NCI-H2081 treated with DMSO at 0.1 percent for 48 hours (cell line): ENCODE results near the gene KCNJ6.
A peak's percentile ranks its signal among the peaks of the same experiment; 100 is the strongest.

ENCODE experiments used
- DNase-seq: peaks from one replicate; lab custom pipeline; 2025; lab: John Stamatoyannopoulos, UW

KCNJ6 gene

GRCh38 chr21:37565530-37566223 is 350.6 kb downstream of the KCNJ6 start:
- DNase-seq: no peak

GRCh38 chr21:37564924-37565529 is 351.2 kb downstream of the KCNJ6 start:
- DNase-seq: peak; percentile 0

GRCh38 chr21:37564341-37564923 is 351.8 kb downstream of the KCNJ6 start:
- DNase-seq: peak; percentile 40

DNA sequence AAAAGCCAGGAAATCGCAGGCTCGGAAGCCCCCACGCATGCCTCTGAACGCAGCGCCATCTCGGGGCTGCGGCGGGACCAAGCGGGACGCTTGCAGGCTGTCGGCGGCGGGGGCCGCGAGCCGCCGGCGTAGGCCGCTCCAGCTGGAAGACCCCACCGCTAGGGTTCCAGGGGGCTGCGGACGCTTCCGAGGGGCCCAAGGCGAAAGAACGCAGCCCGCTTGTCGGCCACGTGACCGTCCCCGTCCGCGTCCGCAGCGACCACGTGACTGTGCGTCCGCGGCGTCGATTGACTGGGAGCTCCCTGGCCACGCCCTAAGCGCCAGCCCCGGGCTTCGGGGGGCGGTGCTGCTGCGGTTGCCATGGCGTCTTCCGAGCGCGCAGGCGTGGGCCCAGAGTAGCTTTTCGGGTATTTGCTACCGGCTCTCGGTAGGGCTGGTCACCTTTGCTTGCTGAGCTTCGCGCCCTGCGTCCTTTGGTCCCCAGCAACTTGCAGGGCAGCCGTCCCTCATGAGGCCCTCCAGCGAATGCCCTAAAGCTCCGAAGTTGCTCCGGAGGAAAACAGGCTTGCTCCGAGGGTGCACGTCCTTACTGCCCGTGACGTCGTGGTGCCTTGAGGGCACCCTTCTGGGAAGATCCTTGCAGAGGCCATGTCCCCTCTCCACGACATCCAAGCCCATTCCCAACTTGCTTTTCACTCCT is 352.5 kb downstream of the KCNJ6 start:
- DNase-seq: peak; percentile 62

DNA sequence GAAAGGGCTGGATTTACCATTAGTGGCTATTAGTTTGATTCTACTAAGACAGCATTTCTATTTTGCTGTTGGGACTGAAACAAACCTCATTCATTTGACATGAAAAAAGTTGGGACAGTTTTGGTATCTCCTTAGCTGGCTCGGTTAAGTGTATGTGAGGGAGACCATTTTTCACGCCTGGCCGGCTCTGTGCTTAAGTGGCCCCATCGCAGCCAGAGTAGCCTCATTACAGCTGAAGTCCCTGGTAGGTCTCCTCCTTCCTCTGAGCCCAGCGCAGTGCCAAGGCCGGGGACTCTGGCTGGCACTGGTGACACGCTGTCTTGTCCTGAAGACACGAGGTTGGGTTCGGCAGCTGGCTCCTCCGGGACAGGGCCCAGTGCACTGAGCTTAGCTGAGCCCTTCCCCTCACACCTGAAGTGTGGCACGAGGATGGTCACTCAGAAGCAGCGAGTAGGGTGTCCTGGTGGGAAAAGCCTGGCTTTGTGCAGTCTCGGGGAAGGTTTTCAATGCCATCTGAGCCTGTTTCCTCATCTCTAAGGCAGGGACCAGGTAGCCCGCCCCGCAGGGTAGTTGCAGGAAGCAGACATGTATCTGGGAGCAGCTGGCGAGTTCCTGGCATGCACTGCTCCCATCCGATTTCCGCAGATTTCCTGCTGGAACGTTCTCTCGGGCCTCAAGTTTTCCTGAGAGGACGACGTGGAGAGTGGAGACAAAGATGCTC is 353.2 kb downstream of the KCNJ6 start:
- no peak for DNase-seq

DNA sequence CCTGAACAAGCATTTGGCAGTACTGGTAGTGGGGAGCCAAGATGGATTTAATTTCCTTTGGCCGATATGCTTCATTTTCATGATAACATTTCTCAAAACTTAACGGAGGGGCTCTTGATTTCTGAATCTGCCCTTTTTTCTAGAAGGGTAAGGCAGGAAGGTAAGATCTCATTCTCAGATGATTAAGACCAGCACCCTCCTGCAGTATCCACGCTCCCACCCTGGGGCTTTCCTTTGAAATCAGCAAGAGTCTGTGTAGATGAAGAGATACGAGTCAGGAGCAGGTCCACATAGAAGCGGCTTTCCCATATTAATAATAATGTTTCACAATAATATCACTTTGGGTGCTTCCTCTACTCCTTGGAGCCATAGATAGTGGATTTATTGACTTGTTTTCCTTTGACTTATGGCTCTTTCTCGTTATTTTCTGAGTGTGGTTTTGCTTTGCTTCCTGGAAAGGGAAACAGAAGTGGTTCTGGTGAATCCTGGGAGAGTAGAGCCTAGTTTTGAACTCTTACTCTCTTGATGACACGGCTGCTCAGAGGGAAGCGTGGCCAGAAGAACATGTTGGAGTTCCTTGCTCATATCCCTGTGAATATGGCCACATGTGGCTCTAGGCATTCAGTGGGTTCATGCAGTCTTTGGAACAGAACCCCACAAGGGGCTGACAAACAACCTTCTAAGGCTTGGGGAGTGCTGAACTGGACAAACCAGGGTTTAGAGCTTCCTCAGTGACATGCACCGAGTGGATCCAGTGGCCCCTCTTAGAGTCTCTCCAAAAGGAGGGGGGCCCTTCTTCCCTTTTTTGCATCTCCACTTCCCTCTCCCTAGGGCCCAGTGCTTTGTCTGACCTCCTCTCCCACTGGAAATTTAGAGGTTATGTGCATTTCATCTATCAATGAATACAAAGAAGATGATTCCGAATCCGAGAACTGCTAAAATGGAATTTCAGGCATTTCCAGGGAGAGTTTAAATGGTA is 354.0 kb downstream of the KCNJ6 start:
- DNase-seq: no peak

DNA sequence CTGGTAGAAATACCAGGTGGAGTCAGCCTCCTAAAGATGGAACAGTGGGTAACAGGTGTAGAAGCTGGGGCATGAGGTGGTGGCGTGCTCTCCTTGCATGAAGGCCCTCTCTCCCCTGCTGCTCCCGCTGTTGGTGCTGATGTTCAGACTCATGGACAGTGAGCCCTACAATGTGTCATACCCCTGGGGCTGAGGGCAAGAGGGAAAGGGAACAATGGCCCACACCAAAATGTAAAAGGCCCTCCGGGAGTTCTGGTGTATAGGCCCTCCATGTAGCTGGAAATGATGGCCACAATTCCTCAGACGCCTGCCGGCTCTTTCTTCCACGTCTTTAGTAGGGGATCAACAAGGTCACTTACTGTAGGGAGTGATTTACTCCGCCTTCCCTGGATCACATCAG is 354.8 kb downstream of the KCNJ6 start:
- DNase-seq: no peak

GRCh38 chr21:37560385-37560784 is 355.9 kb downstream of the KCNJ6 start:
- DNase-seq: no peak

DNA sequence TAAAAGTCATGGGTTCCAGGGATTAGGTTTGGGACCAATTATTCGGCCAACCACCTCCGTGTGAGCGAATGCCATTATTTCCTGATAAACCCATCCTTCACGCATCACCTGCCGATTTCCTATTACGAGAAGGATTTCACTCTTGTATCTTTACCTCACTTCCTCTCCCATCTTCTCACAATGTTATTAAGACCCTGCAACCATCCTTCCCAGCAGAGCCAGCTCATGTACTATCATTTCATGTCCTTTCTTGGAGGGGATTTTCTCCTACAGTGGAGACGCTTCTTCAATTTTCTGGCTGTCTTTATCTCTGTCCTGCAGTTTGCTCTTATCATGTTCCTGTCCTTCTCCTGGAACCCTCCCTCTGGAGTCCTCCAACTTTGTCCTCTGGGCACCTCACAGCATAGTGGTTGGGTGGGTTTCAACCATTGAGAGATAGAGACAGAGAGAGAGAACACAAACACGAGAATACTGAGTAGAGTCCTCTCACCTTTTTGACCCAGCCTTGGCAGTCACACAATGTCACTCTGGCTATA is 357.5 kb downstream of the KCNJ6 start:
- no peak for DNase-seq
